Adipocyte (in vitro differentiated cells): ENCODE results near the gene GGNBP2.

Experiments used
- DNase-seq: peaks from one replicate; pipeline ENCODE4 v3.0.0-alpha.2; 2015; ENCODE audit warnings: low read depth
- H3K27me3 ChIP-seq: replicated peaks from 2 replicates; pipeline ENCODE4 v1.7.0; 2013; ENCODE audit warnings: mild to moderate bottlenecking, low read length, moderate library complexity; ENCODE audit not compliant: control insufficient read depth, insufficient read depth
- H3K36me3 ChIP-seq: 2 replicates; pipeline ENCODE4 v1.7.0; 2013; ENCODE audit warnings: low read length, mild to moderate bottlenecking, moderate library complexity; ENCODE audit not compliant: control insufficient read depth, insufficient read depth, severe bottlenecking
- H3K4me1 ChIP-seq: 2 replicates; pipeline ENCODE4 v1.7.0; 2013; ENCODE audit warnings: mild to moderate bottlenecking, low read length, moderate library complexity; ENCODE audit not compliant: control insufficient read depth, insufficient read depth
- H3K4me3 ChIP-seq: 2 replicates; pipeline ENCODE4 v1.7.0; 2013; ENCODE audit warnings: mild to moderate bottlenecking, low read length, moderate library complexity
- H3K9ac ChIP-seq: 2 replicates; pipeline ENCODE4 v1.7.0; 2013; ENCODE audit warnings: mild to moderate bottlenecking, low read length, moderate library complexity
- H3K9me3 ChIP-seq: 2 replicates; pipeline ENCODE4 v1.7.0; 2013; ENCODE audit warnings: mild to moderate bottlenecking, low read length, moderate library complexity; ENCODE audit not compliant: control insufficient read depth

The GGNBP2 gene

DNA sequence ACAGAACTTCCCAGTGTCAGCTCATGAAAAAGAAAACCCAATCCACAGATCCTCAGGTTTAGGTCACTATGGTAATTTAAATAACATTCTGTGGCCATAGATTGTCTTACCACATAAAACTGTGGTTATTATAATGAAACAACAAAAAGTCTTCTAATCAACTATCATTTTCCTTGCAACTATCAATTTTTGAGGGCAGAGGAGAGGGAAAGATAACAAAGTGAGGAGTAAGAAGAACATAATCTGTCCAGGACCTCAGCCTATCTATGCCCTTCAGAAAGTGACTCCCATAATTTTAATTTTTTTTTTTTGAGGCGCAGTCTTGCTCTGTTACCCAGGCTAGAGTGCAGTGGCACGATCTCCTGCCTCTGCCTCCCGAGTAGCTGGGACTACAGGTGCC is 4.0 kb upstream of the GGNBP2 start:
- peaks cover 12% of the 10 kb centered on the region for H3K4me1 ChIP-seq
- no peak overlapping the region for H3K4me3 ChIP-seq
- no peaks in the 10 kb centered on the region for H3K27me3 ChIP-seq
- no peak for DNase-seq
- H3K9ac ChIP-seq = no peak overlapping the region
- peaks cover 22% of the 10 kb centered on the region for H3K36me3 ChIP-seq
- H3K9me3 ChIP-seq = no peaks in the 10 kb centered on the region

DNA sequence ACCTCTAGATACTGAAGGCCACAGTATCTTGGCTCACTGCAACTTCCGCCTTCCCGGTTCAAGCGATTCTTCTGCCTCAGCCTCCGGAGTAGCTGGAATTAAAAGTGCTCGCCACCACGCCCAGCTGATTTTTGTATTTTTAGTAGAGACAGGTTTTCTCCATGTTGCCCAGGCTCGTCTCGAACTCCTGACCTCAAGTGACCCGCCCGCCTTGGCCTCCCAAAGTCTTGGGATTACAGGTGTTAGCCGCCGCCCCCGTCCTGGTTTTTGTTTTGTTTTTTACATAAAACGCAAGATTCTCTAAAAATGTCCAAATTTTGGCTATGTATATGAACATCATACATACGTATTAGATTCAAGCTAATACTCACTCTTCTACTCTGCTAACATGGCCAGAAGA is 2.0 kb upstream of the GGNBP2 start:
- peaks cover 21% of the 10 kb centered on the region for H3K36me3 ChIP-seq
- H3K9me3 ChIP-seq = no peaks in the 10 kb centered on the region
- peaks cover 16% of the 10 kb centered on the region for H3K4me1 ChIP-seq
- H3K27me3 ChIP-seq = no peaks in the 10 kb centered on the region
- H3K4me3 ChIP-seq = no peak overlapping the region
- no peak overlapping the region for H3K9ac ChIP-seq
- DNase-seq = no peak

DNA sequence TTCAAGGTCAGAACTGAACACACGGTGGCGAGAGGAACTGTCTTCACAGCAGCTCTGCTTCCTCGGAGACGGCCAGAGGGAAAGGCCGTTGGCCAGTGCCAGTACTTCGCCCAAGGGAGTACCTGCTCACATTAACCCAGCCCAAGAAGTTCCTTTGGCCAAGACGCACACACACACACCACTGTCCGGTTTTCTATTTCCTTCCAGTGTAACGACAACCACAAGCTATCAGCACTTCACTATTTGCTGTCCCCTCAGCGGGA is 744 bp upstream of the GGNBP2 start:
- Histone ChIP-seq H3K36me3 (peaks cover 13% of the 10 kb centered on the region), H3K4me3 (peak overlapping the region; percentile 100), H3K4me1 (peaks cover 26% of the 10 kb centered on the region), H3K27me3 (no peaks in the 10 kb centered on the region), H3K9me3 (no peaks in the 10 kb centered on the region), H3K9ac (peak overlapping the region; percentile 100)
- peak; percentile 72 for DNase-seq

DNA sequence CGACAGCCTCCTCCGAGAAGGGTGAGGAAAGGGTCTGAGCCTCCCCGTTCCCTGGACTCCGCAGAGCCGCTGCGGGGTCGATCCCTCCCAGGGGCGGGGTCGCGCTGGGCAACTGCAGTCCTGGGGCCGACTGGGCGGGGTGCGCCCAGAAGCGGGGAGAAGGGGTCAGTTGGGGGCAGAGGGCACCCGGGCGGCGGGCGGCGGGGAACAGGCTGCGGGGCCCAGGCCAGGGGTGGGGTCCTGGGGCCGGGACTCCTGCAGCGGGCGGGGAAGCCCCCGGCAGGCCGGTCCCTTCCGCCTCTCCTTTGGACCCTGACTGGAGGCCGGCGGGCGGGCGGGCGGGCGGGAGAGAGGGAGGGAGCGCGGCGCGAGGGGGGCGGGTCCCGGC is 352 bp downstream of the GGNBP2 start:
- H3K9me3 ChIP-seq = no peaks in the 10 kb centered on the region
- H3K27me3 ChIP-seq = no peaks in the 10 kb centered on the region
- H3K4me3 ChIP-seq = peak overlapping the region; percentile 100

DNA sequence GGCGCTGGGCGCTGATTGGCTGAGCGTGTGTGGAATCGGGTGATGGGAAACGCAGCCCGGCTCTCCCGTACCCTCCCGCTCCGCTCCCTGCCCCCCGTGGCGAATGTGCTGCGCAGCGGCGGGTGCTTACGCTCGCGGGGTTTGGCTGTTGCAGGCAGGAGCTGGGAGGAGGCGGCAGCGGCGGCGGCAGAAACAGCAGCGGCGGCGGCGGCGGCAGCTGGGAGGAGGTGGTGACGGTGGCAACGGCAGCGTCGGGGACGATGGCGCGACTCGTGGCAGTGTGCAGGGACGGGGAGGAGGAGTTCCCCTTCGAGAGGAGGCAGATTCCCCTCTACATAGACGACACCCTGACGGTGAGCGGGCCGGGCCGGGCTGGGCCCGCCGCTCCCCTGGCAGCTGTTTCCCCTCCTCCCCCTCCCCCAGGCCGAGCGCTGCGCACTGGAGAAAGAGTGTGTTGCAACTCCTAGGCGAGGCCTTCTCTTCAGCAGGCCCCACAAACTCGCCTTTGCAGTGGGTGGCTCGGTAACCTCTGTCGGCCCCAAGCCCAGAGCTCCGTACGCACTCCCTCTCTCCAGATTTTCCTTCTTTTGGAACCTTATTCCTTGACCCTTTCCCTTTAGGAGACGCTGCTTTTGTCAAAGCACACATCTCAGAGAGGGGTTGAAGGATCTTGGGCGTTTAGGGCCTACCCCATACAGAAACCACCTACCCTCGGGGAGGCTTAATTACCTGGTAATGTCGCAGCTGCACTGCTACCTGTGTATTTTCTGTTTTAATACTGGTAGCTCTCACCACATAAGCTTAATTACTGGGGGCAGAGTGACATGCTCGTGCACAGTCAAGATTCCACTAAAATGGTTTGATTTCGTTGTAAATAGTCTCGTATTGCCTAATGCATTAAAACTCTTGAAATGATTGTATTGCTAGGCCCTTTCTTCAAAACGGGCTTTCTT is 1.0 kb downstream of the GGNBP2 start:
- H3K27me3 ChIP-seq = no peaks in the 10 kb centered on the region
- H3K4me1 ChIP-seq = peaks cover 38% of the 10 kb centered on the region
- peak; percentile 99 for DNase-seq
- peak overlapping the region; percentile 98 for H3K4me3 ChIP-seq
- H3K36me3 ChIP-seq = peaks cover 10% of the 10 kb centered on the region
- H3K9me3 ChIP-seq = no peaks in the 10 kb centered on the region
- peak overlapping the region; percentile 99 for H3K9ac ChIP-seq

More for the DNA sequence above, 352 bp downstream of the GGNBP2 start:
- H3K9ac ChIP-seq = peak overlapping the region; percentile 100
- H3K4me1 ChIP-seq = peaks cover 31% of the 10 kb centered on the region
- peaks cover 10% of the 10 kb centered on the region for H3K36me3 ChIP-seq
- no peak for DNase-seq

DNA sequence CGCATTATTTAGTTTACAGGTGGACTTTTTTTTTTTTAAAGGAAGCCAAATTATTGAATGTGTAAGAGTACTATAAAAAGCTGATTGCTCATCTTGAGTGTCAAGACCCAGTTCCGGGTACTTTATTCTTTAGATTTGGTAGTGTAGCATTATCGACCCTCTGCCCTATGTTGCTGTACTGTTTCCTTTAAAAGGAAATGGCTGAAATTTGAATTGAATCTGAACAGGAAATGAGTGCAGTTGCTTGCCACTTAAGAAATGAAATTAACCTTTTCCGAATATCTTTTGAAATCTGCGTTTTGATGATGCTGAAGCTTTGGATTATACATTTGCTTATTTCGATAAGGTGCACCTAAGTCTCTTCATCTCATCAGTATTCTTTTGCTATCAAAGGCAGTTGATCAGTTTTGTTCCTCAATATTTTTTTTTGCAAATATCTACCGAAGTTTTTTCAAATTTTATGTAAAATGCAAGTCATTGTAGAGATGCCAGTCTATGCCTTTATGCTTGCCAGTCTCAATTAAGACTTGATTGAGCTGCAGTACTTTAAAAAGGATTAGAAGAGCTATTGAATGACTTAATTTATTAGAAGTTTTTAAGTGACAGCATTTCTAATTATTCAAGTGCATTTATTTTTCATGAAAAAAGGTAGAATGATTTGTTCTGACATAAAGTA is 1.8 kb downstream of the GGNBP2 start:
- Histone ChIP-seq H3K9ac (peak overlapping the region; percentile 99), H3K4me3 (peak overlapping the region; percentile 98), H3K4me1 (peaks cover 41% of the 10 kb centered on the region), H3K9me3 (no peaks in the 10 kb centered on the region), H3K27me3 (no peaks in the 10 kb centered on the region), H3K36me3 (peaks cover 10% of the 10 kb centered on the region)
- peak; percentile 24 for DNase-seq

DNA sequence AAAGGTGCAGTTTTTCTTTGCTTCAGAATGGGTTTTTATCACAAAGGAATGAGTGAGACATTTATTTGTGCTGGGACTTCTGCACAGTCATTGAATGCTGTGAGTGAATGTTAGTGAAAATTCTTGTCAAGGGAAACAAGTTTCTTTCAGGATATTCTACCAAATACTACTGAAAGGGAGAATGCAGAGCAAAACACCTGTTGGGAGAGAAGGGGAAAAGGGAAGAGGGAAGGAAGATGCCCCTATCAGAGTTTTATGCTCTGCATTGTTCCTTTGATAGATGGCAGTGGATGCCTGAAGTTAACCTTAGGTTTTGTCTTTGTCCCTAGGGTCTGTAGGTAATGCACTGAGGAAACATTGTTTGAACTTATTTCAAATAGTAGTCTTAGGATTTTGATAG is 3.1 kb downstream of the GGNBP2 start:
- Histone ChIP-seq H3K4me3 (peak overlapping the region; percentile 98), H3K9ac (peak overlapping the region; percentile 99), H3K4me1 (peaks cover 46% of the 10 kb centered on the region)

DNA sequence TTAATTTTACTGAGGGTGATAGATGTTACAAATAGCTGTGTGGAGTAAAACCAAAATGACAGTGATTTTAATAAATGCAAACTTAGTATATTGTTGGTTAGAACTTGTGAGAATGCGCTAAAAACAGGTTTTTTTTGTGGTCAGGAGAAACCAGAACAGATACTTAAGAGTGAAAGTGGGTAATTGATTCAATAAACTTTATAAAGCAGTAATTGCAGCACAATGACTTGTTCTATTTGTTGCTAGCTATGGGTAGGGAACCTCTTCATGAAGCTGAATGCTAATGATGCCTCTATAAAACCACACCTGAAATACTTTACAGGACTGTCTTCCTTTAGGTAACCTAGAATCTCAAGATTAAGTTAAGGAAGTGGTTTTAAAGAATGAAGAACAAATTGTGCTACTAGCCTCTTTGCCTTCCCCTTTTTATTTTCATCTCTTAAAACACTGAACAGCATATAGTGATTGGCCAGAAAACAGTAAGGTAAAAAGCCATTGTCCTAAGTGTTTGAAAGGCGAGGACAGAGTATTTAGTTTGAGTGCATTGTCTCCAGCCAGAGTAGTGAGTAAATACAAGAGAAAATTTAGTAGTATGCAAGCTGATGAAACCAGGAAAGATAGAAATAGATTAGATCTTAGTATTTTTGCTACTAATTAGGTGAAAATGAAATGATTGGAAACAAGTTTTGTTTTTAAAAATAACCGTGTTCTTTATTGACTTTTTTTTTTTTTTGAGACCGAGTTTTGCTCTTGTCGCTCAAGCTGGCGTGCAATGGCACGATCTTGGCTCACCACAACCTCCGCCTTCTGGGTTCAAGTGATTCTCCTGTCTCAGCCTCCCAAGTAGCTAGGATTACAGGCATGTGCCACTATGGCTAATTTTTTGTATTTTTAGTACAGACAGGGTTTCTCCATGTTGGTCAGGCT is 6.0 kb downstream of the GGNBP2 start:
- H3K4me3 ChIP-seq = no peak overlapping the region
- H3K9ac ChIP-seq = no peak overlapping the region
- H3K4me1 ChIP-seq = peaks cover 48% of the 10 kb centered on the region
- no peaks in the 10 kb centered on the region for H3K9me3 ChIP-seq
- DNase-seq = no peak
- H3K27me3 ChIP-seq = no peaks in the 10 kb centered on the region
- peaks cover 26% of the 10 kb centered on the region for H3K36me3 ChIP-seq

More for the DNA sequence above, 3.1 kb downstream of the GGNBP2 start:
- Histone ChIP-seq H3K27me3 (no peaks in the 10 kb centered on the region), H3K36me3 (peaks cover 10% of the 10 kb centered on the region), H3K9me3 (no peaks in the 10 kb centered on the region)
- DNase-seq = no peak

DNA sequence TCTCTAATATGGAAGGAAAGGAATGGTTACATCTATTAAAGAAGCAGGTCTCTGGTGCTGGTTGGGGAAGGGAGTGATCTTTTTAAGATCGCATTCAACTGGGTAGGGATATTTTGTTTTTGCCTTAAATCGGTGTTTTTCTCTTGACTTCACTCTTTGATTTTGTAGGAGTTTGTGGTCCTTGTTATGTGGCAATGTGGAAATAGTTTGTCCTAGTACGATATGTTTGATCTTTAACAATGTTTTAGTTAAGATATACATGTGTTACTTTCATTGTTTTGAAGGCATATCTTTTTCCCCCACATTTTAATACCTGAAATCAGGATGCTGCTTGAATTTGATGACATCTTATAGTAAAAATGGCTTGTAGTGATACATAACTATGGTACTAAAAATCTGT is 8.7 kb downstream of the GGNBP2 start:
- peaks cover 34% of the 10 kb centered on the region for H3K4me1 ChIP-seq
- no peaks in the 10 kb centered on the region for H3K27me3 ChIP-seq
- H3K9ac ChIP-seq = no peak overlapping the region
- H3K36me3 ChIP-seq = peaks cover 41% of the 10 kb centered on the region
- no peaks in the 10 kb centered on the region for H3K9me3 ChIP-seq
- DNase-seq = no peak
- peak overlapping the region; percentile 39 for H3K4me3 ChIP-seq

DNA sequence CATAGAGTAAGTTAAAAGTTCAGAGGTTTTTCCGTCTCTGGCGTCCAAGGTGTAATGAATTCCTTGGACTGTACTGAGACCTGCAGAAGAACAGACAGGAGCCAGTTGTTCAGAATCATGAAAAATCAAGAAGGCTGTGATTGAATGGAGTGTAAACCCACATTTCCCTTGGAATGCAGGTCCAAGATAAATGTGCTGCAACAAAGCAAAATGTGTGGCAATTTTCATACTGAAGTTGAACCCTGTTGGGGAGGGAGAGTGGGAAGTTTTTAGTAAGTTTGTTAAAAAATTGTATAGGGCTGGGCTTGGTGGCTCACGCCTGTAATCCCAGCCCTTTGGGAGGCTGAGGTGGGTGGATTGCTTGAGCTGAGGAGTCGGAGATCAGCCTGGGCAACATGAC is 21.4 kb downstream of the GGNBP2 start:
- Histone ChIP-seq H3K27me3 (no peaks in the 10 kb centered on the region), H3K36me3 (peaks cover 81% of the 10 kb centered on the region), H3K9me3 (no peaks in the 10 kb centered on the region), H3K4me1 (peaks cover 20% of the 10 kb centered on the region), H3K4me3 (no peak overlapping the region), H3K9ac (peak overlapping the region; percentile 38)
- DNase-seq = no peak

DNA sequence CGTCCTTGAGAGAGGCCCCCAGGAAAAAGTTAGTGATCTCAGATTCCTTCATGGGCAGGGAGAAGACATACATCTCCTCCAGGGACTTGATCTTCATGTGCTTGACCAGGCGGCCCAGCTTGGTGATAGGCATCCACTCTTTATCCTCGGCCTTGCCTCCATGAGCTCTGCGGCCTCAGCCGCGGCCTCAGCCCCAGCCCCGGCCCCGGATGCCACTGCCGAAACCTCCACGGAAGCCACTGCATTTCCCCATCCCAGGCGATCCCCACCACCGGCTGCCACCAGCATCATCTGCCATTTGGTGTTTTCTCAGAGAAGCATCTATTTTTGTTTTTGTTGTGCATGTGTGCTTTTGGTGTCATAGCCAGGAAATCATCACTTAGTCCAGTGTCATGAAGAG is 30.3 kb downstream of the GGNBP2 start:
- no peak overlapping the region for H3K9ac ChIP-seq
- H3K27me3 ChIP-seq = no peaks in the 10 kb centered on the region
- H3K36me3 ChIP-seq = peaks cover 82% of the 10 kb centered on the region
- no peak overlapping the region for H3K4me3 ChIP-seq
- H3K4me1 ChIP-seq = peaks cover 22% of the 10 kb centered on the region
- no peak for DNase-seq
- no peaks in the 10 kb centered on the region for H3K9me3 ChIP-seq
